GM23248 (cell line): ENCODE results near the gene FAM110A. TPM values are rescaled to one million over a fixed set of nuclear protein-coding genes. Genes with fewer than 3 reads are reported as not detected.

Experiments used
- DNase-seq: peaks from one replicate; pipeline ENCODE4 v3.0.0-alpha.2; 2015
- H2AFZ ChIP-seq: fragments of 200-600 bp; sonication (generic); 2 replicates; pipeline ENCODE4 v1.6.1; 2016; ENCODE audit warnings: antibody characterized with exemption
- H3F3A ChIP-seq: fragments of 200-600 bp; sonication (generic); 2 replicates; pipeline ENCODE4 v1.6.1; 2016; ENCODE audit warnings: mild to moderate bottlenecking, antibody characterized with exemption, mixed run types; ENCODE audit not compliant: insufficient read depth
- H3K27ac ChIP-seq: fragments of 200-600 bp; sonication (generic); 2 replicates; pipeline ENCODE4 v1.5.1; 2016; ENCODE audit warnings: mild to moderate bottlenecking
- H3K27me3 ChIP-seq: fragments of 200-600 bp; sonication (generic); replicated peaks from 2 replicates; pipeline ENCODE4 v1.6.1; 2016; ENCODE audit warnings: mild to moderate bottlenecking; ENCODE audit not compliant: insufficient read depth
- H3K36me3 ChIP-seq: fragments of 200-600 bp; sonication (generic); 2 replicates; pipeline ENCODE4 v1.6.1; 2016; ENCODE audit warnings: low read depth, mild to moderate bottlenecking
- H3K4me1 ChIP-seq: fragments of 200-600 bp; sonication (generic); 2 replicates; pipeline ENCODE4 v1.6.1; 2016; ENCODE audit warnings: mild to moderate bottlenecking; ENCODE audit not compliant: insufficient read depth
- H3K4me2 ChIP-seq: fragments of 200-600 bp; sonication (generic); one replicate; pipeline ENCODE4 v1.6.1; 2016; ENCODE audit warnings: mild to moderate bottlenecking; ENCODE audit not compliant: unreplicated experiment
- H3K4me3 ChIP-seq: fragments of 200-600 bp; sonication (generic); 2 replicates; pipeline ENCODE4 v1.5.1; 2016; ENCODE audit warnings: mild to moderate bottlenecking
- H3K79me2 ChIP-seq: fragments of 200-600 bp; sonication (generic); 2 replicates; pipeline ENCODE4 v1.6.1; 2016; ENCODE audit warnings: mild to moderate bottlenecking; ENCODE audit not compliant: insufficient read depth
- H3K9ac ChIP-seq: fragments of 200-600 bp; sonication (generic); 2 replicates; pipeline ENCODE4 v1.6.1; 2016; ENCODE audit warnings: mild to moderate bottlenecking
- H3K9me2 ChIP-seq: fragments of 200-600 bp; sonication (generic); 2 replicates; pipeline ENCODE4 v1.6.1; 2016; ENCODE audit warnings: mixed run types, mild to moderate bottlenecking, moderate library complexity; ENCODE audit not compliant: insufficient read depth
- H3K9me3 ChIP-seq: fragments of 200-600 bp; sonication (generic); one replicate; pipeline ENCODE4 v1.6.1; 2017; ENCODE audit warnings: low read depth
- H4K20me1 ChIP-seq: fragments of 200-600 bp; sonication (generic); 2 replicates; pipeline ENCODE4 v1.6.0; 2016; ENCODE audit not compliant: insufficient read depth
- EZH2 ChIP-seq: fragments of 200-600 bp; sonication (generic); IDR thresholded peaks from 2 replicates; pipeline ENCODE4 v1.6.1; 2018; ENCODE audit warnings: antibody characterized with exemption, mild to moderate bottlenecking; ENCODE audit not compliant: insufficient read depth, poor library complexity, severe bottlenecking
- EZH2phosphoT487 ChIP-seq: fragments of 200-600 bp; sonication (generic); IDR thresholded peaks from 2 replicates; pipeline ENCODE4 v1.6.1; 2018; ENCODE audit warnings: antibody characterized with exemption, moderate library complexity, mild to moderate bottlenecking, low read depth; ENCODE audit not compliant: insufficient read depth
- WGBS, 2 experiments: methylation state at CpG; one replicate each; pipeline ENCODE4 v1.1.6; 2015 to 2017; ENCODE audit warnings: low lambda C conversion rate in 2 of 2, low coverage in 1 of 2; ENCODE audit errors: missing lambda C conversion rate in 2 of 2; 5-methylcytosine and 5-hydroxymethylcytosine counted together
- in situ Hi-C: fragments of 300-500 bp; cut with MboI; formaldehyde crosslinking; loops from 2 replicates; pipeline ENCODE4 v1.15.0; 2020
- polyA plus RNA-seq: library from polyadenylated mRNA; unstranded; fragments of >200 nt; fragmentation: Nextera tagmentation; extraction: Ambion mirVana; gene quantifications from 2 replicates; pipeline ENCODE4 v1.2.1, GENCODE V29; 2016
- total RNA-seq: library from RNA; depleted of rRNA; stranded (reverse); fragments of >200 nt; shearing (Covaris generic); gene quantifications from 2 replicates; pipeline ENCODE4 v1.2.3, GENCODE V29; 2014

Gene FAM110A
- total and polyA plus RNA-seq, 2 experiments from 2014 or later: 2.6 to 3.8 TPM

GRCh38 chr20:819680-820322, 13.7 kb upstream of the FAM110A start:
- no peak for TF ChIP-seq EZH2
- no peak for TF ChIP-seq EZH2phosphoT487
- Histone ChIP-seq H3F3A (no peaks in the 10 kb centered on the region), H3K27me3 (no peaks in the 10 kb centered on the region), H3K27ac (no peak overlapping the region), H3K4me2 (no peak overlapping the region), H3K9me3 (no peaks in the 10 kb centered on the region), H3K4me3 (no peak overlapping the region), H3K36me3 (no peaks in the 10 kb centered on the region), H3K4me1 (no peaks in the 10 kb centered on the region), H3K9me2 (no peaks in the 10 kb centered on the region), H4K20me1 (no peaks in the 10 kb centered on the region), H3K9ac (no peak overlapping the region), H3K79me2 (no peaks in the 10 kb centered on the region), H2AFZ (no peak overlapping the region)
- in situ Hi-C loops: loop anchor here (5.0 to 25.0 kb wide), 3 partner anchors 138 to 392 kb away; partner anchors contain the start of gene C20orf202
- no peak for DNase-seq
- WGBS, 2 experiments: 54 to 55% methylated on average over 8 of the region's 8 CpGs

- Histone ChIP-seq H3K27me3 (no peaks in the 10 kb centered on the region), H3K9me2 (no peaks in the 10 kb centered on the region), H3K36me3 (no peaks in the 10 kb centered on the region), H3K4me1 (no peaks in the 10 kb centered on the region), H3K27ac (no peak overlapping the region), H3K4me2 (no peak overlapping the region), H3K4me3 (no peak overlapping the region), H2AFZ (no peak overlapping the region), H3K9ac (no peak overlapping the region), H4K20me1 (no peaks in the 10 kb centered on the region), H3F3A (no peaks in the 10 kb centered on the region), H3K79me2 (no peaks in the 10 kb centered on the region), H3K9me3 (no peaks in the 10 kb centered on the region)
- WGBS, 2 experiments: 82 to 87% methylated on average over 3 of the region's 3 CpGs
- no peak for DNase-seq
- in situ Hi-C loops: loop anchor here (25.0 kb wide), 1 partner anchor 392 kb away; the partner anchor contains the start of gene C20orf202
- TF ChIP-seq EZH2 (no peak), EZH2phosphoT487 (no peak)
These were observed 13.1 kb upstream of the FAM110A start for GRCh38 chr20:820323-820953.

GRCh38 chr20:821046-821730, 12.3 kb upstream of the FAM110A start:
- Histone ChIP-seq H3F3A (no peaks in the 10 kb centered on the region), H3K36me3 (no peaks in the 10 kb centered on the region), H3K27ac (no peak overlapping the region), H3K9me3 (no peaks in the 10 kb centered on the region), H3K4me1 (no peaks in the 10 kb centered on the region), H3K4me2 (no peak overlapping the region), H3K27me3 (no peaks in the 10 kb centered on the region), H2AFZ (no peak overlapping the region), H3K79me2 (no peaks in the 10 kb centered on the region), H3K9me2 (no peaks in the 10 kb centered on the region), H3K9ac (no peak overlapping the region), H4K20me1 (no peaks in the 10 kb centered on the region), H3K4me3 (no peak overlapping the region)
- WGBS, 2 experiments: 51 to 59% methylated on average over 6 of the region's 6 CpGs
- no peak for TF ChIP-seq EZH2
- TF ChIP-seq EZH2phosphoT487: no peak
- no peak for DNase-seq
- in situ Hi-C loops: loop anchor here (25.0 kb wide), 1 partner anchor 391 kb away; the partner anchor contains the start of gene C20orf202

- H3K4me1 ChIP-seq: no peaks in the 10 kb centered on the region
- no peaks in the 10 kb centered on the region for H3F3A ChIP-seq
- H4K20me1 ChIP-seq: no peaks in the 10 kb centered on the region
- H3K4me2 ChIP-seq: no peak overlapping the region
- in situ Hi-C loops: loop anchor here (25.0 kb wide), 1 partner anchor 391 kb away; the partner anchor contains the start of gene C20orf202
- H3K9ac ChIP-seq: no peak overlapping the region
- no peaks in the 10 kb centered on the region for H3K9me3 ChIP-seq
- no peak for TF ChIP-seq EZH2phosphoT487
- TF ChIP-seq EZH2: no peak
- H3K27me3 ChIP-seq: no peaks in the 10 kb centered on the region
- DNase-seq: no peak
- H3K36me3 ChIP-seq: no peaks in the 10 kb centered on the region
- H3K79me2 ChIP-seq: no peaks in the 10 kb centered on the region
- no peak overlapping the region for H3K4me3 ChIP-seq
- no peak overlapping the region for H2AFZ ChIP-seq
- no peak overlapping the region for H3K27ac ChIP-seq
- 88 to 89% methylated on average over 3 of the region's 3 CpGs for WGBS, 2 experiments
- H3K9me2 ChIP-seq: no peaks in the 10 kb centered on the region
These were observed 11.8 kb upstream of the FAM110A start for GRCh38 chr20:821731-822065.
